SK-N-MC (cell line): Measurements from ENCODE around the gene RAB18.
"Not testable (repeated sequence)": the region's sequence is repeated elsewhere in the genome, so short reads cannot be mapped to it uniquely, and the experiment has no call there.

Source experiments
- DNase-seq: peaks from one replicate; pipeline ENCODE4 v3.0.0-alpha.2; 2011; ENCODE audit warnings: low read depth, low spot score
- H3K27ac ChIP-seq: fragments of 200-600 bp; sonication (generic); 2 replicates; pipeline ENCODE4 v1.5.1; 2016; ENCODE audit warnings: mixed run types
- H3K36me3 ChIP-seq: fragments of 200-600 bp; sonication (generic); 2 replicates; pipeline ENCODE4 v1.6.1; 2017; ENCODE audit warnings: antibody characterized with exemption, low read length, mixed read lengths; ENCODE audit not compliant: insufficient read depth
- H3K4me3 ChIP-seq: fragments of 200-600 bp; sonication (generic); 2 replicates; pipeline ENCODE4 v1.5.1; 2016
- H3K9ac ChIP-seq: fragments of 200-600 bp; sonication (generic); 2 replicates; pipeline ENCODE4 v1.8.0; 2017; ENCODE audit warnings: mixed run types, mixed read lengths; ENCODE audit not compliant: insufficient read length
- H3K9me3 ChIP-seq: fragments of 200-600 bp; sonication (generic); 2 replicates; pipeline ENCODE4 v1.6.1; 2017; ENCODE audit warnings: low read depth, mild to moderate bottlenecking, antibody characterized with exemption, low read length, moderate library complexity, mixed read lengths
- EZH2 ChIP-seq: fragments of 200-600 bp; sonication (generic); IDR thresholded peaks from one replicate; pipeline ENCODE4 v1.6.1; 2017; ENCODE audit warnings: antibody characterized with exemption
- FOXP2 ChIP-seq: optimal IDR thresholded peaks from 2 replicates; pipeline ENCODE3; 2011; ENCODE audit warnings: mild to moderate bottlenecking, moderate library complexity; ENCODE audit not compliant: insufficient read depth; ENCODE audit errors: extremely low read length, control extremely low read depth
- POLR2AphosphoS5 ChIP-seq: IDR thresholded peaks from 2 replicates; pipeline ENCODE4 v1.6.1; 2012; ENCODE audit warnings: mild to moderate bottlenecking, low read depth, low read length, borderline replicate concordance

Gene RAB18

DNA sequence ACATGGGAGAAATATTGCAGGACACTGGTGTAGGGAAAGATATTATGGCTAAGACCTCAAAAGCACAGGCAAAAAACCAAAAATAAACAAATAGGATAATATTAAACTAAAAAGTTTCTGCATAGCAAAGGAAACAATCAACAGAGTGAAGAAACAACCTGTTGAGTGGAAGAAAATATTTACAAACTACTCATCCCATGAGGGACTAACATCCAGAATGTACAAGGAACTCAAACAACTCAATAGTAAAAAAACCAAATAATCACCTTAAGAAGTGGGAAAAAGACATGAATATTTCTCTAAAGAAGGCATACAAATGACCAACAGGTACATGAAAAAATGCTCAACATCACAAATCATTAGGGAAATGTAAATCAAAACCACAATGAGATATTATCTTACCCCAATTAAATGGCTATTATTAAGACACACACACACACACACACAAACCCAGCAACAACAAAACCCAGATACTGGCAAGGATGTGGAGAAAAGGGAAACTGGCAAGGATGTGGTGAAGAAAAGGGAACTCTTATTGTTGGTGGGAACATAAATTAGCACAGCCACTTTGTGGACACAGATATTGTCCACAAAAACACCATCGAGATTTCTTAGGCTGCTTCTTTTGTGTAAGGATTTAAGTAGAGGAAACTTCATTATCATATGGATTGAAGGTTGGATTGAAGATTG is 9.8 kb upstream of the RAB18 start:
- no peak for TF ChIP-seq EZH2
- Histone ChIP-seq H3K27ac (no peak overlapping the region), H3K9ac (no peak overlapping the region), H3K9me3 (no peaks in the 10 kb centered on the region), H3K36me3 (no peaks in the 10 kb centered on the region), H3K4me3 (no peak overlapping the region)
- DNase-seq: no peak

DNA sequence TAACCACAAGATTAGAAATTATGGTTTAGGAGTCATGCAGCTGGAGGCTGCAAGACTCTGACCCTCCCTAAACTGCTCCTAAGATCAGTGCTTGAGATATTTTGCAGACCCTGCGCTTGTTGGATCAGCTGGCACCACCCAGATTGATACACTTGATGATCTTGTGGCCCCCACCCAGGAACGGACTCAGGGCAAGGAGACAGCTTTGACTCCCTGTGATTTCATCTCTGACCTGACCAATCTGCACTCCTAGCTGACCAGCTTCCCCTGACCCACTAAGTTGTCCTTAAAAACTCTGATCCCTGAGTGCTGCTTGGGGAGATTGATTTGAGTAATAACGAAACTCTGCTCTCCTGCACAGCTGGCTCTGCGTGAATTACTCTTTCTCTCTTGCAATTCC is 8.0 kb upstream of the RAB18 start:
- no peaks in the 10 kb centered on the region for H3K36me3 ChIP-seq
- no peak overlapping the region for H3K4me3 ChIP-seq
- no peak overlapping the region for H3K9ac ChIP-seq
- H3K27ac ChIP-seq: no peak overlapping the region
- TF ChIP-seq EZH2 (no peak), FOXP2 (no peak), POLR2AphosphoS5 (no peak)
- no peaks in the 10 kb centered on the region for H3K9me3 ChIP-seq
- no peak for DNase-seq

DNA sequence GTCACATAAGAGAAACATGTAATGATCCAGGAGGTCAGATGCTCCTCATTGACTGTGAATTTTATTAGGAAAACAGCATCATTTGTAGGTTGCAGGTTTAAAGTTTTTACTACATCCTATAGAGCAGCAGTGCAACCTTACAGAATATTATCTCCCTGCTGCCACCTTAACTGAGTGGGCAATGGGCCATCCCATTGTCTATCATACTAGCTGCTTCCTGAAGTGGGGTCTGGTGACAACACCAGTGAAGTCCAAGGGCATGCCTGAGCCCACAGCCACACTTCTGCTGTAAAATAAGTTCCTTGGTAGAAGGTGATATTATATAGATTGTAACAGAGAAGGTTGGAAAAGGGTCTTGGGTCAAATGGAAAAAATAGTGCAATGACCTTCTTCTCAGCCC is 4.0 kb upstream of the RAB18 start:
- no peaks in the 10 kb centered on the region for H3K36me3 ChIP-seq
- DNase-seq: no peak
- TF ChIP-seq POLR2AphosphoS5 (no peak), FOXP2 (no peak), EZH2 (no peak)
- H3K4me3 ChIP-seq: no peak overlapping the region
- no peak overlapping the region for H3K9ac ChIP-seq
- H3K27ac ChIP-seq: no peak overlapping the region
- H3K9me3 ChIP-seq: no peaks in the 10 kb centered on the region

DNA sequence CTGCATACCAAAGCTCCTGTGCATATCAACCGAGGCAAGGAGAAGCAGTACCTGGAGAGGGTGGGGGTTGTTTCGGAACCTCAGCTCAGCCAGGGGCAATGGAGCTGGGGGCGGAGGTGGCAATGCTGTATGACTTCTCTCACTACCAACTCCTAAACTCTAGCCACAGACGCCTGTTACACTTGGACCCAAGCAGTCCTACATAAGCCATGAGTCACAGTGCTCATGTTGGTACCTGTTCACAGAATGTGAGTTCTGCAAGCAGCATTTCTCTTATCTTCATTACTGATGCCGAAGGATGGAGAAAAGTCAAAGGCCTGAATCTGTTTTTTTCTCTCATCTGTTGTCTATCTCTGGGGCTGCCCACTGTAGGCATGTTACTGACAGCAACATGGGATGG is 3.2 kb upstream of the RAB18 start:
- no peak overlapping the region for H3K4me3 ChIP-seq
- H3K27ac ChIP-seq: no peak overlapping the region
- H3K9me3 ChIP-seq: no peaks in the 10 kb centered on the region
- no peak for TF ChIP-seq FOXP2
- no peak for TF ChIP-seq EZH2
- no peak for TF ChIP-seq POLR2AphosphoS5
- no peak for DNase-seq
- H3K36me3 ChIP-seq: no peaks in the 10 kb centered on the region
- no peak overlapping the region for H3K9ac ChIP-seq

DNA sequence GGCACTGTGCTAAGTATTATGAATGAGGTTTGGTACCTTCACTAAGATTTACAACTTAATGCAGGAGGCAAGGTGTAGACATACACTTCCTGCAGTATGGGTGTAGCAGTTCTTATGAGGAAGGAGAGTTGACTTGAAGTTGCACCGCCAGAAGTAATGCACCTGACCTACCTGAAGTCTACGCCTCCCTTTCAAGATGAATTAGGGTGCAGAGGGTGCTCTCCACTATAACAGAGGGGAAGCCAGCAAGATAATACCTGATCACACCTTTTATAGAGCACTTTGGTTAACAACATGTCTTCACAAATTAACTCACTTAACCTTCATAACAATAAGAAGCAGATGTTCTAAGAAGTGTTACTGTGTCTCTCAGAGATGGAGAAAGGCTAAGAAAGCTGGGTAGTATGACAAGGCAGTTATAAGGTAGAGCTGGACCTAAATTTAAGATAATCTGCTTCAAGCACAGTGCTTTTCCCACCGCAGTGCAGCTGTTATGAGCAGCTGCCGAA is 552 bp upstream of the RAB18 start:
- Histone ChIP-seq H3K9ac (peak overlapping the region; percentile 51), H3K27ac (peak overlapping the region; percentile 68), H3K36me3 (no peaks in the 10 kb centered on the region), H3K4me3 (peak overlapping the region; percentile 87), H3K9me3 (no peaks in the 10 kb centered on the region)
- TF ChIP-seq POLR2AphosphoS5 (peak; percentile 61; the same call in 1 of the 2 replicates), FOXP2 (no peak)
- no peak for DNase-seq

DNA sequence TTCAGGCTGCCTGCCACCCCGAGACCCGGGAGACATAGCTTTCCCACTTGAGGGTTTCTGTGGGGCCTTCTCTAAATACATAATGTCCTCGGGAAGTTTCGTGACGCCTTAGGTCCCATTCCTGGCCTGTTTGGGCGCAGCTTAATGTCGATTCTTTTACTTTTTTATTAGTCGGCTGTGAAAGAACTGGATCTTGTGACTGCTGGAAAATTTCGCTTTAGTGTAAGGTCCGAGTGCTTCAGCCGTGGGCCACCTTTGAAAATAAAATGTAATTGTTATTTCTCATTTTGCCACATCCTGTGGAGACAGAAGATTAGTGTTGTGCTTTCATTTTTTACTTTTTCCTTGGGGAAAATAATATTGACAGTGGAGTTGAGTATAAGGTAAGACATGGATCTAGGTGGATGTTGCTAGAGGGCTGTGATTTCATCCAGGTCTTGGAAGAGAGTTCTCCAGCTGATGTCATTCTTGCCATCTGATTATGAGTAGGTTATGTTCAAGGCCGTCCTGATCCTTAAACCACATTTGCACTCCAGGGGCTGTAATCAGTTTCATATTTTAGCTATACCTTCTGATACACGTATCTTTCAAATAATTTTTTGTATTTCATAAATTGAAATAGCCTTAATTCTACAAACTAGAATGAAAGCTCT is 830 bp downstream of the RAB18 start:
- Histone ChIP-seq H3K9ac (peak overlapping the region; percentile 85), H3K4me3 (peak overlapping the region; percentile 87), H3K36me3 (no peaks in the 10 kb centered on the region), H3K27ac (no peak overlapping the region), H3K9me3 (no peaks in the 10 kb centered on the region)
- no peak for DNase-seq
- TF ChIP-seq EZH2 (no peak), POLR2AphosphoS5 (no peak), FOXP2 (no peak)

DNA sequence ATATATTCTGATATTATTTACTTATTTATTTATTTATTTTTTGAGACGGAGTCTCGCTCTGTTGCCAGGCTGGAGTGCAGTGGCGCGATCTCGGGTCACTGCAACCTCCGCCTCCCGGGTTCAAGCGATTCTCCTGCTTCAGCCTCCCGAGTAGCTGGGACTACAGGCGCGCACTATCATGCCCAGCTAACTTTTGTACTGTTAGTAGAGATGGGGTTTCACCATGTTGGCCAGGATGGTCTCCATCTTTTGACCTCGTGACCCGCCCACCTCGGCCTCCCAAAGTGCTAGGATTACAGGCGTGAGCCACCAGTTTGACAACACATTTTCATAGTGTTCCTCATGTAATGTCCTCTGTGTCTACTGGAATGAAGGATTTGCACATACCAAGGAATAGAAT is 1.4 kb downstream of the RAB18 start:
- H3K9me3 ChIP-seq, H3K9ac ChIP-seq, H3K4me3 ChIP-seq, H3K36me3 ChIP-seq, DNase-seq, H3K27ac ChIP-seq: not testable (repeated sequence)

DNA sequence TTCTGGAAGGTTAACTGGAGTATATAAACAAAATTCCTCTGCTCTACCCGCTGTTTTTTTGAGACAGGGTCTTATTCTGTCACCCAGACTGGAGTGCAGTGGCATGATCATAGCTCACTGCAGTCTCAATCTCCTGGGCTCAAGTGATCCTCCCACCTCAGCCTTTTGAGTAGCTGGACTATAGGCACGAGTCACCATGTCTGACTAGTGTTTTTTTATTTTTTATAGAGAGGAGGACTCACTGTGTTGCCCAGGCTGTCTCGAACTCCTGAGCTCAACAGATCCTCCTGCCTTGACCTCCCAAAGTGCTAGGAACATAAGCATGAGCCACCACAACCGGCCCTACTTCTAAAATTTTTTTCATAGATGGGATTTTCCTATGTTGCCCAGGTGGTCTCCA is 2.2 kb downstream of the RAB18 start:
- H3K9ac ChIP-seq: no peak overlapping the region
- 0 out of 2 replicates have a peak, but pooled peaks cover 5% of the 10 kb centered on the region for H3K36me3 ChIP-seq
- no peak overlapping the region for H3K27ac ChIP-seq

DNA sequence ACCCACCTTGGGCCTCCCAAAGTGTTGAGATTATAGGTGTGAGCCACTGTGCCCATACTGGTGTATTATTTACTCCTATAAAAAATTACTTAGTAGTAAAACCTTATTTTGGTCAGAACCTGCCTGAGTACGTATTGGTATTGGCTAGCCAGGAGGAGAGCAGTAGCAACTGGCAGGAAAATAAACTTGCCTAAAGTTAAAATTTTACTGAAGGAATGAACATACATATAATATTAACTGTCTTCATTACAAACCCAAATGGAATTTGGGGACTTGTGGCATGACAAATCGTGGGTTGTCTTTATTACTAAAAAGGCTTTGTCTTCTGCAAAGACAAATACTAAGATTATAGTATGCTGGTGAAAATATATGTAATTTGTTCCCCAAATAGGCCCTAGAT is 8.4 kb downstream of the RAB18 start:
- Histone ChIP-seq H3K36me3 (peaks cover 5% of the 10 kb centered on the region; the same call in 1 of the 2 replicates), H3K4me3 (no peak overlapping the region), H3K9ac (no peak overlapping the region), H3K27ac (no peak overlapping the region), H3K9me3 (no peaks in the 10 kb centered on the region)
- no peak for TF ChIP-seq POLR2AphosphoS5
- no peak for TF ChIP-seq FOXP2
- no peak for TF ChIP-seq EZH2
- DNase-seq: no peak

More for the DNA sequence above, 2.2 kb downstream of the RAB18 start:
- TF ChIP-seq POLR2AphosphoS5 (no peak), FOXP2 (no peak), EZH2 (no peak)
- Histone ChIP-seq H3K4me3 (no peak overlapping the region), H3K9me3 (no peaks in the 10 kb centered on the region)
- DNase-seq: no peak
